Measurements from ENCODE around the gene EXOC3.
"Not testable (repeated sequence)": the region's sequence is repeated elsewhere in the genome, so short reads cannot be mapped to it uniquely, and the experiment has no call there.

EXOC3 gene

GRCh38 chr5:398475-399295 lies 44.3 kb upstream of the EXOC3 start:
- no peak for TF ChIP-seq CTCF (IDR thresholded peaks at IDR 0.05; ENCODE audit: low read depth, low read length, missing control alignments)
- H3K4me3 ChIP-seq (ENCODE audit: low read depth, low read length) = no peak overlapping the region
- in situ Hi-C loops (cut with HindIII; ENCODE audit: low sequenced_read_pairs) = no loop called here
- no peak for DNase-seq (ENCODE audit: low read depth)

DNA sequence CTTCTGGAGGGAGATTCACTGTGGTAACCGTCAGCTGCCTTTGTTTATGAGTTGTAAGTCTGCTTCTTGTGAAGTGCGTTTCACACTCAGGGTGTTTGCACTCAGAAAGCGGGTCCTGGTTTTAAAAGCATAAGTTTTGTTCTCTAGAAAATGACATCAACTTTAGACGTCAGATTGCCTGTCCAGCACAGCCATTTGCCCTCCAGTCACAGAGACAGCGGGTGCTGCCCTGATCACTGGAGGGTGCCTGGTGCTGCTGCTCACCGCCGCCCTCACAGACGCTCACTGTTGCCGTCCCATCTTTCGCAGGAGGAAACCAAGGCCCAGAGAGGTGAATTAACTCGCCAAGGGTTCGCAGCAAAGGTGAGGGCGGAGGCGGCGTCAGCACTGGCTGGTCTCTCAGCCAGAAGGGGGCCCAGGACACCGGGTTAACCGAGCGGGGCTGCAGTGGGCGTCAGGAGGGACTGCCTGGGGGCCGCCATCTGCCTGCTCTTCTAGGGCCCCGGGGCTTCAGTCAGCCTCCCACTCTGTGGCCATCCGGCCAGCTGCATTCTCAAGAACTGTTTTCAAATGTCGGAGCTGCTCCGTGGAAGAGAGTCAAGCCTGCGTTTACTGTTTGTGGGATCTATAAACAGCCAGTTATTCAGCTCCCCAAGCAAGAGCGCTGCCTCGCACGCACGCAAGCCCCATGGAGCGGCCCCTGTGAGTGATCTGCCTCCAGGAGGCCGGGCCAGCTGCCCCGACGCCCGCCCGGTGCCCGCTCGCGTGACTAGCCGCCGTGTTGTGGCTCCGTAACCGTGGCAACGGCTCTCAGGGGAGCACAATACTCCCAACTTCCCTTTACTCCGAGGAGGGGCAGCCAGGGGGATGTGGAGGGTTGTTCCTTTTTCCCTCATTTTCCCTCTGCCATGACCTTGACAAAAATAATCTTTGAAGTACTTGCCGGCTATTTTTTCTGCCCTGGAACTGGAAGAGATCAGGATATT lies 43.4 kb upstream of the EXOC3 start:
- in situ Hi-C loops (cut with HindIII; ENCODE audit: low sequenced_read_pairs) = no loop called here
- TF ChIP-seq CTCF (IDR thresholded peaks at IDR 0.05; ENCODE audit: low read depth, low read length, missing control alignments) = no peak
- DNase-seq (ENCODE audit: low read depth) = peak; percentile 83
- H3K4me3 ChIP-seq (ENCODE audit: low read depth, low read length) = no peak overlapping the region

GRCh38 chr5:400282-401145 lies 42.5 kb upstream of the EXOC3 start:
- no peak for DNase-seq (ENCODE audit: low read depth)
- in situ Hi-C loops (cut with HindIII; ENCODE audit: low sequenced_read_pairs) = no loop called here
- TF ChIP-seq CTCF (IDR thresholded peaks at IDR 0.05; ENCODE audit: low read depth, low read length, missing control alignments) = no peak
- no peak overlapping the region for H3K4me3 ChIP-seq (ENCODE audit: low read depth, low read length)

DNA sequence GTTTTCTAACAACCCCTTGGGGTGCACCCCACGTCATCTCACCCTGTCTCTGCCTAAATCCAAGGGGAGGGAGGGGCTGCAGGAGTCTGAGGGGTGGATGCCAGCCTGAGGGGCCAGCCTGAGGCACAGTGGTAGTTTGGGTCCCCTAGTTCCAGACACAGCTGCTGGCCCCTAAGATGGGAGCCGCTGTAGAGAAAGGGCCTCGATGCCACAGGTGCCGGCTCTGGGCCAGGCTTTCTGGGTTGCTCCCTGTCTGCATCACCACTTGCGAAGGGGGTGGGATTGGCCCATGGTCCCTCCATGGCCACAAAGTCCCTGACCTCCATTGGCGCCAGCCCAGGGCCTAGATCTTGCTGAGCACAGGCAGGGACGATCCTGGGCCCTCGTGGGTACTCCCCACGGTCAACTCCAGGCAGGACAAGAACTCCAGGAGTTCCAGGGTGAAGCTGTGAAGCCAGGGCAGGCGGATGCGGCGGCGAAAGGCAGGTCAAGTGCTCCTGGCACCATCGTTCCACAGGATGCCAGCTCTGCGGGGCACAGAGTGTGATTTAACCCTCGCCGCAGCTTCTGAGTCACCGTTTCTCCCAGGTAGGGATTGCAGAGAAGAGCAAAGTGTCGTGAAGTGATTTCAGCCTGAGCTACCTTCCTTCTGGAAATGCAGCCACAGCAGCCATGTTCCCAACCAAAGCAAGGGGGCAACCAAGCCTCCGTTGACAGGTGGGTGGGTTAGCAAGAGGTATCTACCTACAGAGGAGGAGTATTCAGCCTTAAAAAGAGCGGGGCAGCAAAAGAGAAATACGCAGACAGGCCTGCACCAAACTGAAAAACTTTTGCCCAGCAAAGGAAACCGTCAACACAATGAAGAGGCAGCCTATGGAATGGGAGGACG lies 41.6 kb upstream of the EXOC3 start:
- in situ Hi-C loops (cut with HindIII; ENCODE audit: low sequenced_read_pairs) = no loop called here
- TF ChIP-seq CTCF (IDR thresholded peaks at IDR 0.05; ENCODE audit: low read depth, low read length, missing control alignments) = no peak
- DNase-seq (ENCODE audit: low read depth) = no peak
- H3K4me3 ChIP-seq (ENCODE audit: low read depth, low read length) = no peak overlapping the region

DNA sequence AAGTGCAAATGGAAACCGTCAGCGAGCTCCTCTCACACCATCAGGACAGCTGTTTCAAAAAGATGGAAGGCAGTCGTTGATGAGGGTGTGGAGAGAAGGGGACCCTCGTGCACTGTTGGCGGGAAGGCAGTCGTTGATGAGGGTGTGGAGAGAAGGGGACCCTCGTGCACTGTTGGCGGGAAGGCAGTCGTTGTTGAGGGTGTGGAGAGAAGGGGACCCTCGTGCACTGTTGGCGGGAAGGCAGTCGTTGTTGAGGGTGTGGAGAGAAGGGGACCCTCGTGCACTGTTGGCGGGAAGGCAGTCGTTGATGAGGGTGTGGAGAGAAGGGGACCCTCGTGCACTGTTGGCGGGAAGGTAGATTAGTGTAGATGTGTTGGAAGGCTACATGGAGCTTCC lies 40.8 kb upstream of the EXOC3 start:
- in situ Hi-C loops (cut with HindIII; ENCODE audit: low sequenced_read_pairs); DNase-seq (ENCODE audit: low read depth): not testable (repeated sequence)

GRCh38 chr5:402615-403359 lies 40.2 kb upstream of the EXOC3 start:
- in situ Hi-C loops (cut with HindIII; ENCODE audit: low sequenced_read_pairs) = no loop called here
- no peak overlapping the region for H3K4me3 ChIP-seq (ENCODE audit: low read depth, low read length)
- TF ChIP-seq CTCF (IDR thresholded peaks at IDR 0.05; ENCODE audit: low read depth, low read length, missing control alignments) = no peak
- no peak for DNase-seq (ENCODE audit: low read depth)

More for the DNA sequence above, 40.8 kb upstream of the EXOC3 start:
- H3K4me3 ChIP-seq (ENCODE audit: low read depth, low read length) = not testable (repeated sequence)

All from astrocyte of the cerebellum (primary cell).